Right renal cortex interstitium (tissue), 3 donors: ENCODE results near the gene ABHD8. TPM values are rescaled to one million over a fixed set of nuclear protein-coding genes. Genes with fewer than 3 reads are reported as not detected.

Experiments used
- DNase-seq, 3 donors: peaks; one replicate each; pipeline ENCODE4 v3.0.0-alpha.2; 2013; ENCODE audit warnings: low read depth in 3 of 3, low spot score in 2 of 3
- polyA plus RNA-seq, 3 donors: library from polyadenylated mRNA; unstranded; fragments of 120-200 nt; gene quantifications; one replicate each; pipeline ENCODE4 v1.2.1, GENCODE V29; 2013; ENCODE audit not compliant: insufficient read length in 3 of 3

Gene ABHD8
- polyA plus RNA-seq, 3 donors = 6.6 to 8.5 (median 7.0) TPM

DNA sequence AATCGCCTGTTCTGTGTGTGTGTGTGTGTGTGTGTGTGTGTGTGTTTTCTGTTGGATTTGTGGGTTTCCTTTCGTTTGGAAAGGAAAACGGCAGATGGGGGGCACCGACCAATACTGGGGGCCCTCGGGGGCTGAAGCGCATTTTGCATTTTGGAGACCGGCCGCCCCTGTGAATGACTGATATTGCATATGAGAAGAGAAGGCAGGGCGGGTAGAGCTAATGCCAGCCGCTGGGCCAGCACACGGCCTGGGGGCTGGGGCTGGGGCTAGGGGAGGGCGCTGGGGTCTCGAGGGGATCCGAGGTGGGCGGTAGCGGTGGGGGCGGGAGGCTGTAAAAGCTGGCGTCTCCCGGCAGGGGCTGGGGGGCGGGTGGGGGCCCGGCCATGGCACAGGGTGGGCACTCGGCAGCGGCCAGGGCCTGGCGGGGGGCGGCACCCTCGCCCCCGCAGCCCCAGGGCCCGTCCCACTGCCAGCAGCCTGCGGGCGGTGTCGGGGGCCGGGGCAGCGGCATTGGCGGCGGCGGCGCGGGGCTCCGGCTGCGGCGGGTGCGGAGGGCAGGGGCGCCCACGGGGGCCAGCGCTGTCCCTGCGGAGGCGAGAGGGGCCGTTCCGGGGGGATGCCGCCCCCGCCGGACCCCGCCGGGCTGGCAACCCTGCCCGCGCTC lies 20.2 kb upstream of the ABHD8 start:
- DNase-seq = no peak

DNA sequence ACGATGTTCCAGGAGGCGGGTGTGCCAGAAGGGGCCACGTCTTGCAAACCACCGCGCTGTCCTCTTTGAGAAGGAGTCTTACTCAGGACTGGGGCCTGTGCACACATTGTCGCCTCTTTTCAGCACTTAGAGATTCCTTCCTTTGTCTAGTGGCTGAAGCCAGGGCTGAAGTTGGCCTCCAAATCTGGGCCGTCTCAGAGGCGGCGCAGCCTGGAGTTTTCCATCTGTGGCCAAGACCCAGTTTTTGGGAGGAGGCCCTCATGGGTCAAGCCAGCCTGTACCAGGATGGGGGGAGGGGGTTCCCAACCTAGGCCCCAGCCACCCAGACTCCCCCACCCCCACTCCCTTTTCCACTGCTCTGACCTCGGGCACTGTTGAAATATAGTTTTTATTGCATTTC lies 19.6 kb upstream of the ABHD8 start:
- DNase-seq = no peak

DNA sequence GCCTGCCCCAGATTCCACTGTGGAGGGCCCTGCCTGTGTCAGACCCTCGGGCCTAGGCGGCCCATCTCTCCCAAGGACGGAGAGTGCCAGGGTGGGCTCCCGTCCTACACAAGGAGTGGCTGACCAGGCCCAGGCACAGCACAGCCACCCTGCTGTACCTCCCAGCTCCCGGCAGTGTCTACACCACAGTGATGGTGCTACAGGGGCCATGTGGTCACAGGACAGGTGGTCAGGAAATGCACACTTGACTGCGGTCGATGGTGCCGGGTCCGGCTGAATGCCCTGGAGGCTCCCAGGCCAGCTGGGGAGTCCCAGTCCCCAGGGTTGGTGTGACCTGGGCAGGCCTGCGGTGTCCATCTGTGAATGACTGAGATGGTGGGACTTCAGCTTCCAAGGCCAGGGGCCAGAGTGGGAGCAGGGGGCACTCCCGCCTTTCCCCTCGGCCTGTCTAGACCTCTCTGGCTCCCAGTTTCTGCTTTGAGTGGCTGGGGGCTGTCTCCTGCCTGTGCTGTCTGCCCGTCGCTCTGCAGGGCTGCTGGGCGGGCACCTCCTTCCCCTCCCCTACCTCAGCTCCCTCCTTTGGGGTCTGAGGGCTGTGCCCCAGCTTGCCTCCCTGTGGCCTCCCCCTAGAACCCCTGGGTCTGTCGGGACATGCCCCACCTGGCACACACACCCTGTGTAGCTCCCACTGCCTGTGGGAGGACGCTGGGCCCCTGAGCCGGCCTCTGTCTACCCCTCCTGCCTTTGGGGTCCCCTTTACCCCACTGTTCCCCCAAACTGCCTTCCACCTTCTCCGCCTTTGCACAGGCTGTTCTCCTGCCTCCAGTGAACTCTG lies 18.6 kb upstream of the ABHD8 start:
- DNase-seq = no peak

DNA sequence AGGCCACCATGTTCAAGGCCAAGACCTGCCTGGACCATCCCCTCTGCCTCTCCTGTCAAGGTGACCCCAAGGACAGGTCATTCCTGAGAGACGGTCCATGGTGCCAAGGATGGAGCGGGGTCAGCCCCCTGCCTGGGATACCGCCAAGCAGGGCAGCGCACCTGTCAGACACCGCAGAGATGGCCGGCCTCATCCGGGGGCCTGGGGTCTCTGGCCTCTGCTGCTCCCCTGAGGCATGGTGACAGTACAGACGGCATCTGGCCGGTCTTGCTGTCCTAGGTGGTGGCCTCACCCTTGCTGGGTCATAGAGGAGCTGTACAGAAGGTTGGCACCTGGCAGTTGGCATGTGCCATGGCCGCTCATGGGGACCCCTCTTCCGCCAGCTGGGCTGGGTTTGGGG lies 17.2 kb upstream of the ABHD8 start:
- no peak for DNase-seq

DNA sequence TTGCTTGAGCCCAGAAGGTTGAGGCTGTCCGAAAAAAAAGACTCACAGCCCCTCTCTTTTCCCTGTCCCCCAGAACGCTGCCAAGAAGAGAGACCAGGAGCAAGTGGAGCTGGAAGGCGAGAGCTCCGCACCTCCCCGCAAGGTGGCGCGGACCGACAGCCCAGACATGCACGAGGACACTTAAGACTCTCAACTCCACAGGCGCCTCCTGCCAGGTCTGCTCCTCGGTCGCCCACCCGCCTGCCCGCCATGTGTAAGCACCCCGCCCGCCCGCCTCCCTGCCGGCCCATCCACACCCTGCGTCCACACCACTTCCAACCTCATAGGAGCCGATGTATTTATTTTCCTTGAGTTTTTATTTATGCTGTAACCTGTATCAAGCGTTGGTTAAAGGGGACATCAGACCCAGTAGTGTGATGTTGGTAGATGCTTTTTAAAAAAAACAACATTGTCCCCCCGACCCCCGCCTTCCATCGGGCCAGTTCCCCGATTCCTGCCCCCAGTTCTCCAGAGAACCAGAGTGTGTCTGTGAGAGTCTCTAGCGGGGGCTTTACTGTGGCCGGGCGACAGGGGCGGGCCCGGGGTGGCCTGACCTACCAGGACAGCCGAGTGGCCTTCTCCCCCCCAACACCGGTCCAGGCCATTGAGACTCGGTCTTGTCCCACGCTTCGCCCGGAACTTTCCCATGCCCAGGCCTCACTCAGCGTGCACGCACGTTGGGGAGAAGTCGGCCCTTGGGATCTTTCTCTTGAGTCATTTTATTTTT lies 16.4 kb upstream of the ABHD8 start:
- DNase-seq = no peak

DNA sequence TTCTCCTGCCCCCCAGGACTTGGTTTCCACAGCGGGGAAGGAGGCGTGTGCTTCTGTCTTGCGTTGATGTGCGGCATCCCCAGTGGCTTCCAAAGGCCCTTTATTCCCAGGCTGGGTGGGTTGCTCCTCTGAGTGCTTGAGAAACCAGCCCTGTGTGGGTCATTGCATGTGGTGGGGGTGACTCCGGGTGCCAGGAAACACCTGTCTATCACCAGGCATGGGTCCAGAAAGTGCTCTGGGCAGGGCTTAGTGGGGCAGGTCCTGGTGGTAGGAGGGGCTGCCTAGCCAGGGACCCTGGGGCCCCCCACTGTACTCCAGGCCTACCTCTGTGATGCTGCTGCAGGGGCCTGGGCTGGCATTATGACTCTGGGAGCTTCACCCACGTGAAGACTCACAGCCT lies 15.7 kb upstream of the ABHD8 start:
- DNase-seq = no peak

DNA sequence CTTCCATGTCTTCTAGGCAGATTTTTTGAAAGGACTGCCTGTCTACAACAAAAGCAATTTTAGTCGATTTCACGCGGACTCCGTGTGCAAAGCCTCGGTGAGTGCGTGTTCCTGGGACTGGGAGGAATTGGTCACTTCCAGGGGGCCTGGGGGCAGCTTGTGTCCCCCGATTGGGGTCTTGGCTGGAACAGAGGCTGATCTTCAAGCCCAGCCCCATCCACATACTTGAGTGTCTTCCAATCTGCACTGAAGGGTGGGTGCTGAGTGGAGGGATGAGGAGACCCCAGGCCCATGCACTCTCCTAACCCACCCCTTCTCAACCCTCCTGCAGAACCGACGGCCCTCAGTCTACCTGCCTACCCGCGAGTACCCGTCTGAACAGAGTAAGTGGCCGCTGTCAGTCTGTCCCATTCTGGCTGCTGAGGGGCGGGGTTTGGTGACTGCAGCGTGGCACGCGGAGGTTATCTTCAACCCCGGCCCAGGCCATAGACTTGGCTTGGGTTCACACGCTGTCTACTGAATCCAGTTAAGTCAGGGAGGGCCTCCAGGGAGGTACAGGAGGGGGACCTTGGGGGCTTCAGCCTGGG lies 10.9 kb upstream of the ABHD8 start:
- no peak for DNase-seq

DNA sequence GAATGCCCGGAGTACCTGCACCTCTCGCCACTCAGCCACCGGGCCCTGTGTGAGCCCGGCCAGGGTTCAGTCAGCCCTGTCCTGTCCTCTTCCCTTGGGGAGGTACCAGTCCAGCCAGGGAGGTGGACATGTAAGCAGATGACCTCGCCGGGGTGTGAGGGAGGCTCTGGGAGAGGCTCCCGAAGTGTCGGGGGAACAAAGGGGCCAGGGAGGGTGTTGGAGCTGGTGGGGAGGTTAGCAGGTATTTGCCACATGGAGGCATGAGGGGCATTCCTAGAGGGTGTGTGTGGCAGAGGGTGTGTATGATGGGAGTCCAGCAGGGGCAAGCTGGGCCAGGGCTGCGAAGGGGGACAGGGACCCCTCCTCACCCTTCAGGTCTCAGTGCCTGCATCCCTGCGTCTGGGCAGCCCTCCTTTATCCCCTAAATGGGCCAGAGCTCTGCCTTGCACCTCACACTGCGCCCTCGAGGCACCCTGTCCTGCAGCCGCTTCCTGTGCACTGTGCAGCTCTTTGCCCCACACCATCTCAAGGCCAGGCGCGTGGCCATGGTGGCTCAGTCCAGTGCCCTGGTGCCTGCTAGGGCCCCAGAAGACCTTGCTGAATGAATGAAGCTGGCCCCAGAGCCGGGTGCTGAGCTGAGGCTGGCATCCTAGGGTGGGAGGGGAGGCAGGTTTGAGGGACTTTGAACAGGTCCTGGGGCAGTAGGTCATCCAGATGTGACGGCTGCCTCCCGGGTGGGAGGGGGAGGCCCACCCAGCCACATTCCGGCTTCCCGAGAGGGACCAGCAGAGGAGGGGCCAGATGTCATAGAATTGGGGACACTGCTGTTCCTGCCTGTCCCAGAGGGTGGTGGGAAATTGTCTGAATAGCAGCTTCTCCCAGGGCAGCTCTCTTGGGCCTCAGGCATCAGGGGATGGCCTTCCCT lies 9.2 kb upstream of the ABHD8 start:
- no peak for DNase-seq

DNA sequence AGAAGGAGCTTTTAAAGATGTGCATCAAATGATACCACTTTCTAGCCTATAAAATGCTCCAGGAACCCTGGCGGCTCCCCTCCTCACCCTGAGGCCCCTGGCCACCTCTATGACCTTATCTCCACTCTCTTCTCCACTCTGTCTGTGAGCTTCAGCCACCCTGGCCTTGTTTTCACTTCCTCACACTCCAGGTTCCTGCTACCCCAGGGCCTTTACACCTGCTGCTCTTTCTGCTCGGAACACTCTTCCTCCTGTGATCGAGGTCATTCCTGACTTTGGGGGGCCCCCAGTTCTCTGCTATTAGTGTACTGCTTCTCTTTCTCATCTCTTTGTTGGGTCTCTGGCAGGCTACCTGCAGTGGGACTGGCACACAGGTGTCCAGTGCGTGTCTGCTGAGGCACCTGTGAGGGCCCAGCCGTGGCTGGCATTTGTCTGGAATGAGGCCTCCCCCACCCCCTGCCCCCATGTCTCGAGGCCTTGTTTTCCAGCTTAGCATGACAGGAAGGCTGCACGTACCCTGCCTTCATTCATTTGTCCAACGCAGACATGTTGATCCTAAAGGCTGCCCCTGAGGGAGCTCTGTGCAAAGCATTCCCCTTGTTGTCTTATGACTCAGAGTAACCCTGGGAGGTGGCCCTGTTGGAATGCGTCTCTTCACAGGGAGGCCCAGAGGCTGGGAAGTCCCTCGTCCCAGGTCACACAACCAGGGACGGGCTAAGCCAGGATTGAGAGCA lies 8.4 kb upstream of the ABHD8 start:
- no peak for DNase-seq

DNA sequence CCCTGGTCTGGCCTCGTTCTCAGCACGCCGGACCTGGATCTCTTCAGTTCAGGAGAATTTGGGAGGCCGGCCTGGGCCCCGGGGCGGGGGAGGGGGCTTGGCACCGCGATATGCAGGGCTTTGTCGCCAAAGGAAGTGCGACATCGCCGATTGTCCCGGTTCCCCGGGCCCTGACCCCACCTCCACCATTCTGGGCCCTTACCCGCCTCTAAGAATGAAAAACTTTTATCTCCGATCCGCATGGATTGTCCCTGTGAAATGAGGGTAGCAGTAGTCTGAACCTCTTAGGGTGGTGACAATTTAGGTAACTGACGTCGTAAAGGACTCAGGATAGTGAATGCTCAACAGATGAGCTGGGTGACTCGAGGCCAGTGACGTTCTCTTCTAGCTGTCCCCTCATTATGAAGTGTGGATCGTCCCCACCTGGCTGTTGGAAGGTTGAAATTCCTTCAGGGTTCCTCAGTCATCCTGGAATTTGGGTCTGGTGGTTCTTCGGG lies 6.8 kb upstream of the ABHD8 start:
- no peak for DNase-seq

DNA sequence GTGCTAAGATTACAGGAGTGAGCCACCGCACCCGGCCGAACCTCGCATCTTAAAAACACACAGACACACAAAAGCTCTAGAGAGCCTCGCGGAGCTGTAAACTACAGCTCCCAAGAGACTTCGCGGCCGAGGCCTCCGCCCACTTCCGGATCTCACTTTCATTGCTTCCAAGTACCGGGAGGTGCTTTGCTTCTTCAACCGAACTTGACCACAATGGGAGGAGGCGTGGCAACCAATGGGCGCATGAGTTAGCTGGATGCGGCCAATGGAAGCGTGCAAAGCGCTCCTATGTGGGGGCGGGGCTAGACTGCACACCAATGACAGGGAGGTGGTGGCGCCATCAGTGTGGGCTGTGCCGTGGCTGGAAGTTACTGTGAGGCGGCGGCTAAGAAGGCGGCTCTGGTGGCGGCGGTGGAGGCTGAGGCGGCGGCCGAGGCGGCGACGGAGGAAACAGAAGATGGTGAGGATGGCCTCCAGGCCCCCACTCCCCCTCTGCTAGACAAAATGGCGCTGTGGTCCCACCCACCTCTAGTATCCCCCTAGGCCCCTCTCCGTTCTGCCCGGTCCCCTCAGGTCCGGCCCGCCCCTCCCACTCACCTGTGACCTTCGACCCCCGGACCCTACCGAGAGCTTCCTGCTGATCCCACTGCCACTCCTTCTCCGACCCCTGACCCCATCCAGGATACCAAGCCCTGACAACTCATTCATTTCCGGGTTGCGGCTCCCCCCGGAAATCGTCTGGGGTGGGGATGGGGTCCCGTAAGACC lies 6.2 kb upstream of the ABHD8 start, which contains the start of gene DDA1:
Gene DDA1, plus strand, starts transcription at position 366 of the 767 bp plus-strand sequence. Its CDS starts 92 bp downstream, at position 458.
- DNase-seq = peak; percentile 97 to 99 (median 99)

DNA sequence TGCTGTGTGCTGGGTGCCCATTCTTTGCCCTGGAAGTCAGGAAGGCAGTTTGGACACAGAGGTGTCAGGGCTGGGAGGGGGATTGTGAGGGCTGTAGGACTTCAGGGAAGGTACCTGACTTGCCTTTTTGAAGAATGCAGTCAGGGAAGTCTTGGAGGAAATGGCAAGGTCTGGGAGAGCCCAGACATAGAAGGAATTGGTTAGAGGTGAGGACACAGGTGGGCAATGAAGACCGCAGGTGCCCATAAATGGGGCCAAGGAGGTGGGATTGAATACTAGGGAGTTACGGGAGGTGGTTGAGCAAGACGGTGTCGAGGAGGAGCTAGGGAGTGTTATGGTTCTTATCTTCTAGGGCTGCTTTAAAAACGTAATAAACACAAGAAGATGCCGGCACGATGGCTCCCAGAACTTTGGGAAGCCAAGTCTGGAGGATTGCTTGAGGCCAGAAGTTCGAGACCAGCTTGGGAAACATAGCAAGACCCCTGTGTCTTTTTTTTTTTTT lies 4.7 kb upstream of the ABHD8 start:
- no peak for DNase-seq

DNA sequence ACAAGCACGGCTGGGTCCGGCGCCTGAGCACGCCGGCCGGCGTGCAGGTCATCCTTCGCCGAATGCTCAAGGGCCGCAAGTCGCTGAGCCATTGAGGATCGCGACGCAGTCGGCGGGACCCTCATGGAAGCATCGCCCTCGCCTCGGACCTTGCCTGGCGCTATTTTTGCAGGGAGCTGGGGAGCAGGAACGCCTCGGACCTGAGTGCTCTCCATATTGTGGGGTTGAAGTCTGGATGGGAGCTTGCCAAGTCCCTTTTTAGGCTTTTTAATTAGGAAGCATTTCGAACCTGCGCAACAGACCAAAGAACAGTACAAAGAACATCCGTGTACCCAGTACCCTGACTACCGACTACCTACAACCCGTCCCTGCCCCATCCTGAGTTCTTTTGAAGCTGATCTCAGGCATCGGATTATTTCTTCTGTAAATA lies 3.1 kb upstream of the ABHD8 start:
- DNase-seq = no peak

DNA sequence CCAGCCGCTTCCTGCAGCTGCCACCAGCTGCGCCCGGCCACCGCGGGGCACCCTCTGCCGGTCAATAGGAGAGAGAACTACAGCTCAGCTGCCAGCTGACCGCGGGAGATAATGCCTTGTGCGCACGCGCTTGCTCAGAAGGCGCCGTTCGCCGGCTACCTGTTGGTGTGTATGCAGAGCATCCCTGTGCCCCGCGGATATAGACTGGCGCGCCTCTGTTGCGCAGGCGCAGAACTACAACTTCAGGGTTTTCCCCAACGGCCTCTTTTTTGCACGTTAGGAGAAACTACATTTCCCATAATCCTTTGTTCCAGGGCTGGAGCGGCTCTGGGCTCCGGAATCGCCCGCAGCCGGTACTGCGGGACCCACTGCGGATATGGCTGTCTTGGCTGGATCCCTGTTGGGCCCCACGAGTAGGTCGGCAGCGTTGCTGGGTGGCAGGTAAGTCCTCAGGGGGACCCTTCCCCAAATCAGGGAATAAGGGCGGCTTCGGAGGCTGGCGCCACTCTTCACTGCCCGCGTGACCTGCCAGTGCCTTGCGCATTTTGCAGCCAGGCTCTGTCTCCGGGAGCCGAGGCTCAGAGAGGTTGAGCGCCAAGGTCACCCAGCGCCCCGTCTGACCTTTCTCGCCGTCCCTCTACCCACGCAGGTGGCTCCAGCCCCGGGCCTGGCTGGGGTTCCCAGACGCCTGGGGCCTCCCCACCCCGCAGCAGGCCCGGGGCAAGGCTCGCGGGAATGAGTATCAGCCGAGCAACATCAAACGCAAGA lies 2.5 kb upstream of the ABHD8 start, which contains the start of gene MRPL34:
Gene MRPL34, plus strand, starts transcription at position 356 of the 768 bp plus-strand sequence. Its CDS starts 21 bp downstream, at position 377.
- DNase-seq = peak; percentile 91 to 94 (median 92)

DNA sequence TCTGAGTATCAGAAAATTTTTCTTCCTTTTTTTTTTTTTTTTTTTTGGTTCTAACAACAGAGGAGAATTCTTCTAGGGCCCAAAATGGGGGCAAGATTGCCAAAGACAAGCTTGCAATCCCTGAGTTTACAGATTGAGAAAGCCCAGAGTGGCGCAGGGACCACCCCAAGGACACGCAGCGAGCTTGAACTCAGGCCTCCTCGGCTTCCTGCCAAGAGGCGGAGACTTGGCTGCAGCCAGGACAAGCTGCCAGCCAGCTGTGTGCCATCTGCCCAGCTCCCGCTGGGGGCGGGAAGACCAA lies 1.9 kb upstream of the ABHD8 start:
- no peak for DNase-seq

DNA sequence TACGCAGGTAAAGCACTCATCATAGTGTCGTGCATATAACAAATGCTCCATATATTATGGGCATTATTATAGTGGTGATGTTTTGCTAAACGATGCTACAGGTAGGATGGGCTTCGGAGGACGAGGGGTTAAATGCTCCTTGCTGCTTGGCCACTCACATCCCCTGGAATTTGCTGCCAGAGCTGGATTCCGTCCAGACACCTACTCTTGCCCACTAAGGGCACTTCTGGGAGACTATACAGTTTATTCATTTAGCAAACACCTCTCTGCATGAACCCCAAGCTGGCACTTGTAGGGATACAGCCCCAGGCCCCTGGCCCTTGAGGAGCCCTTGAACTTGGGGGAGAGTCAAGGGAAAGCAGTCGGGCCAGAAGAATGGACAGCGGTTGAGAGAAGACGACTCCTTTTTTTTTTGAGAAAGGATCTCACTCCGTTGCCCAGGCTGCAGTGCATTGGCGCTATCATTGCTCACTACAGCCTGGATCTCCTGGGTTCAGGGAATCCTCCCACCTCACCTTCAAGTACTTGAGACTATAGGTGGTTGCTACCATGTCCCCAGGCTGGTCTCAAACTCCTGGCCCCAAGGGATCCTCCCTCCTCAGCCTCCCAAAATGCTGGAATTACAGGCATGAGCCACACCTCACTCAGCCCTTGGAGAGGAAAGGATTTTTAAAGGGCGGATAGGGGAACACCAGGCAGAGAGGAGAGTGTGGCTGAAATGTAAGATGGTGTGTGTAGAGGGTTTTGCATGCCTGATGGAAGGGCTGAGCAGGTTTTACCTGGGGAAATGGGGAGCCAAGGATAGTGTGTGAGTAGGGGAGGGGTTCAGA lies 1.4 kb upstream of the ABHD8 start:
- no peak for DNase-seq

DNA sequence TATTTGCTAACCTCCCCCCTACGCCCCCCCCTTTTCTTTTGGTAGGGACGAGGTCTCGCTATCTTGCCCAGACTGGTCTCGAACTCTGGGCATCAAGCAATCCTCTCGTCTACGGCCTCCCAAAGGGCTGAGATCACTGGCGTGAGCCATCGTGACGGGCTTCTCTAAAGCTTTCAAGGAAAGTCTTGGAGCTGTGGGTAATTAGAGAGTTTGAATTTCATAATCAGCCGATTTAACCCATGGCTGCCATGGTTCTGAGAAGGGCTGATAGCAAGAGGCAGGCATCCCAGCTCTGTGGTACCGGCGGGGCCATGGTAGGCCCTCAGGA lies 679 bp upstream of the ABHD8 start:
- no peak for DNase-seq
